Measurements from ENCODE around the gene CIP2A.

Gene CIP2A

DNA sequence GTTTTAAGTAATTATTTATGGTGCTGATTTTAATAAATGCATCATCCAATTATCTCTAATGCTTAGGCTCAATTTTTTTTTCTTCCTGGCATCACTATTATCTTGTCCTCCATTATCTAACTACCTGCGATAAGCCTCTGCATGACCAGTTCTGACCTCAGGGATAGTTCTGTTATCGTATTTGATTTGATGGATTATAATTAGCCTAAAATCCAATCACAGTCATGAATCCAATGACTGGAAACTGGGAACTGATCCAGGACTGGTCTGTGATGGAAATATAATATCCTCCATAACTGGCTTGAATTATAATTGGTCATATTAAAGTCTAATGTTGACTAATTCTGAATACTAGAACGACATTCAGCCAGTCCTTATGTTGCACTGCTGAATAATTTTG lies 80.0 kb downstream of the CIP2A start:
- no peak for DNase-seq

GRCh38 chr3:108507902-108508301 lies 81.3 kb downstream of the CIP2A start:
- DNase-seq, result no peak

DNA sequence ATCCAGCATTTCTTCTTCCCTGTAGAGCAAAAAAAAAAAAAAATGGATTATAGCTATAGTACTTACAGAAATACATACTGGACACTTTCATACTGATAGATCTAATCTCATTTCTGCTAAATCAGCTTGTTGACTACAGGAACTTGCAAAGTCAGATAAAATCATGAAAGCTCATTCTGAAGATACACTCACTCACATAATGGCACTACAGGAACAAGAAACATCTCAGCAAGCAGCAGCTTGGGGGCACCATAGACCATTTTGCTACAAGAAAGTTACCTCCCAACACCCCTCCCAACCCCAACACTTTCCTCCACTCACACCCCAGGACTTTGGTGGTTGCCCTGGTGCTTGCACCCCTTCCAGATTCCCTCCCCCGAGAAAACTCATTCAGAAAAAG lies 83.4 kb downstream of the CIP2A start:
- no peak for DNase-seq

GRCh38 chr3:108503722-108504121 lies 85.5 kb downstream of the CIP2A start:
- DNase-seq, result no peak

DNA sequence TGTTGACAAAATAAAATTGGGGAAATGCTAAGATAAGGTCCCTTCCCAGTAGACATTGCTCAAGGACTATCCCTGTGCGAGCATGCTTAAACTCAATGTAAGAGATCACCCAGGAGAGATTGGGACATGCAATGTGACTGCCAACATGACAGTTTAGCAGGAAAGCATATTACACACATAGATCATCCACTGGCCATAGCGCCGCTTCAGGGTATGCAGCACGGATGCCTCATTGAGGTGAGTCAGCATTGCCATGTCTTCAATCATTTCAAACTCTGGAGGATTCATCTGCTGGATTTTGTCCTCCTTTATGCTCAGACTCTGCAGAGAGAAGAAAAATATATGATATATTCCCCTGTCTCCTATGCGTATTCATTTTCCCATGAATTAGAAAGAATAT lies 87.7 kb downstream of the CIP2A start:
- no peak for DNase-seq

- no peak for DNase-seq
These were observed 88.5 kb downstream of the CIP2A start for GRCh38 chr3:108500728-108501127.

Data from activated effector memory CD4-positive, alpha-beta T cell treated with Interleukin-2 at 50 U/mL for 16 hours (primary cell).